Liver (tissue), 9 donors: Measurements from ENCODE around the gene COX15. TPM values are rescaled to one million over a fixed set of nuclear protein-coding genes. Genes with fewer than 3 reads are reported as not detected.

Source experiments
- DNase-seq: peaks from one replicate; pipeline ENCODE4 v3.0.0-alpha.2; 2017; ENCODE audit warnings: low spot score
- H3K27ac ChIP-seq, 2 donors: one replicate each; pipeline ENCODE4 v1.7.0; 2013; ENCODE audit warnings: inconsistent platforms in 2 of 2, low read length in 2 of 2, control low read depth in 1 of 2, low read depth in 1 of 2, mild to moderate bottlenecking in 1 of 2
- H3K27me3 ChIP-seq, 4 donors: one replicate each; pipeline versions ENCODE4 v1.6.1 to v1.7.0; 2013; ENCODE audit warnings: low read length in 3 of 4, inconsistent platforms in 1 of 4, mild to moderate bottlenecking in 1 of 4, moderate library complexity in 1 of 4; ENCODE audit not compliant: control insufficient read depth in 4 of 4, insufficient read depth in 4 of 4
- H3K36me3 ChIP-seq, 4 donors: one replicate each; pipeline versions ENCODE4 v1.6.1 to v1.7.0; 2013; ENCODE audit warnings: low read length in 3 of 4, mild to moderate bottlenecking in 3 of 4, low read depth in 1 of 4, moderate library complexity in 1 of 4; ENCODE audit not compliant: control insufficient read depth in 4 of 4, insufficient read depth in 3 of 4
- H3K4me1 ChIP-seq, 4 donors: one replicate each; pipeline versions ENCODE4 v1.6.1 to v1.7.0; 2013; ENCODE audit warnings: low read length in 3 of 4, mild to moderate bottlenecking in 3 of 4, moderate library complexity in 1 of 4; ENCODE audit not compliant: control insufficient read depth in 4 of 4, insufficient read depth in 4 of 4
- H3K4me3 ChIP-seq, 3 donors: one replicate each; pipeline versions ENCODE4 v1.6.1 to v1.7.0; 2013; ENCODE audit warnings: low read length in 3 of 3, control low read depth in 1 of 3, low read depth in 1 of 3, mild to moderate bottlenecking in 1 of 3
- H3K9ac ChIP-seq, 2 donors: one replicate each; pipeline ENCODE4 v1.7.0; 2013; ENCODE audit warnings: low read length in 2 of 2, mild to moderate bottlenecking in 2 of 2, moderate library complexity in 2 of 2, control low read depth in 1 of 2, low read depth in 1 of 2
- H3K9me3 ChIP-seq, 4 donors: one replicate each; pipeline versions ENCODE4 v1.6.1 to v1.7.0; 2013; ENCODE audit warnings: low read length in 3 of 4; ENCODE audit not compliant: control insufficient read depth in 4 of 4
- EGR1 ChIP-seq, 2 donors: IDR thresholded peaks; 2 replicates each; pipeline ENCODE4 v1.6.1; 2016 to 2018; ENCODE audit warnings: antibody characterized with exemption in 2 of 2, low read depth in 2 of 2
- FOXA1 ChIP-seq: IDR thresholded peaks from 2 replicates; pipeline ENCODE4 v1.6.1; 2016; ENCODE audit warnings: antibody characterized with exemption
- FOXA2 ChIP-seq: IDR thresholded peaks from 2 replicates; pipeline ENCODE4 v1.6.1; 2016; ENCODE audit warnings: antibody characterized with exemption
- HNF4A ChIP-seq, 2 donors: conservative IDR thresholded peaks; 2 replicates each; pipeline ENCODE4 v1.6.1; 2016; ENCODE audit warnings: antibody characterized with exemption in 2 of 2, mild to moderate bottlenecking in 2 of 2
- HNF4G ChIP-seq: IDR thresholded peaks from 2 replicates; pipeline ENCODE4 v1.6.1; 2016; ENCODE audit warnings: antibody characterized with exemption
- JUND ChIP-seq, 2 donors: IDR thresholded peaks; 2 replicates each; pipeline ENCODE4 v1.6.1; 2016; ENCODE audit warnings: antibody characterized with exemption in 2 of 2
- NR2F2 ChIP-seq: IDR thresholded peaks from 2 replicates; pipeline ENCODE4 v1.6.1; 2016; ENCODE audit warnings: antibody characterized with exemption
- RAD21 ChIP-seq, 2 donors: IDR thresholded peaks; 2 replicates each; pipeline ENCODE4 v1.6.1; 2016; ENCODE audit warnings: antibody characterized with exemption in 2 of 2, mild to moderate bottlenecking in 2 of 2
- RXRA ChIP-seq, 2 donors: IDR thresholded peaks; 2 replicates each; pipeline ENCODE4 v1.6.1; 2017 to 2018; ENCODE audit warnings: antibody characterized with exemption in 2 of 2, mild to moderate bottlenecking in 1 of 2
- SP1 ChIP-seq: IDR thresholded peaks from 2 replicates; pipeline ENCODE4 v1.6.1; 2018; ENCODE audit warnings: antibody characterized with exemption, mild to moderate bottlenecking
- YY1 ChIP-seq: IDR thresholded peaks from 2 replicates; pipeline ENCODE4 v1.6.1; 2016; ENCODE audit warnings: antibody characterized with exemption, mild to moderate bottlenecking
- WGBS: extraction: QIAGEN DNeasy Blood & Tissue Kit; methylation state at CpG from one replicate; pipeline ENCODE4 v1.1.7; 2013; 5-methylcytosine and 5-hydroxymethylcytosine counted together
- polyA plus RNA-seq, 2 donors: library from polyadenylated mRNA; stranded (reverse) in 1 of 2; unstranded in 1 of 2; fragments of 200-250 nt in 1 of 2; fragments of >200 nt in 1 of 2; fragmentation: Nextera tagmentation in 1 of 2; extraction: Ambion mirVana in 1 of 2; gene quantifications; one replicate each; pipeline versions ENCODE4 v1.2.1 to v1.2.3, GENCODE V29; 2013 to 2015
- total RNA-seq, 2 donors: library from RNA; depleted of rRNA; stranded (reverse); fragments of >200 nt; gene quantifications; one replicate each; pipeline ENCODE4 v1.2.3, GENCODE V29; 2014
- TF ChIP-seq, protein P1 (sequence below): IDR thresholded peaks from 2 replicates; pipeline ENCODE4 v1.6.1; 2016; ENCODE audit warnings: antibody characterized with exemption
- TF ChIP-seq, protein P2 (sequence below): IDR thresholded peaks from 2 replicates; pipeline ENCODE4 v1.6.1; 2016; ENCODE audit warnings: antibody characterized with exemption
- TF ChIP-seq, protein P3 (sequence below): IDR thresholded peaks from 2 replicates; pipeline ENCODE4 v1.6.1; 2016; ENCODE audit warnings: antibody characterized with exemption, mild to moderate bottlenecking
- TF ChIP-seq, protein P4 (sequence below): fragments of 150-350 bp; IDR thresholded peaks from 2 replicates; pipeline ENCODE4 v1.5.1; 2017; ENCODE audit warnings: improper control_type of control experiment, low read depth, low read length; ENCODE audit not compliant: missing input control
- donor health status: healthy.
- donor health status: healthy.
- donor health status: healthy.
- donor health status: healthy.
- donor health status: healthy.

Gene COX15
- total and polyA plus RNA-seq, 4 donors, result 13.4 to 25.2 (median 20.8) TPM

DNA sequence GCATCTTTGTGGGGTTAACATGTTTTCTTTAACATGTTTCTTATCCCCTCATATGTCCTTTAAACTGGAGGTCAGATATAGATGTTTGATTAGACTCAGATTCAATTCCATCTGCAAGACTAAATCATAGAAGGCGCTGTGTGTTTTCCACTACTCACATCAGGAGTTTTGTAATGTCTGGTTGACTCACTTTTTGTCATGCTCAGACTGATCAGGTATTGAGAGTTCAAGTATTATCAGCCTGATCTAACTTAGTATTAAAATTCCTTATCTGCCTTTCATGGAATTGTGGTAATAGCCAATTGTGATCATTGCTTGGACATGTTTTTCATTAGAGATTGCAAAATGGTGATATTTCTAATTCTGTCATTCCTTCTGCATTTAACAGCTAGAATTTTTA lies 42.5 kb downstream of the COX15 start (continued):
- TF ChIP-seq NR2F2 (no peak), YY1 (no peak)

DNA sequence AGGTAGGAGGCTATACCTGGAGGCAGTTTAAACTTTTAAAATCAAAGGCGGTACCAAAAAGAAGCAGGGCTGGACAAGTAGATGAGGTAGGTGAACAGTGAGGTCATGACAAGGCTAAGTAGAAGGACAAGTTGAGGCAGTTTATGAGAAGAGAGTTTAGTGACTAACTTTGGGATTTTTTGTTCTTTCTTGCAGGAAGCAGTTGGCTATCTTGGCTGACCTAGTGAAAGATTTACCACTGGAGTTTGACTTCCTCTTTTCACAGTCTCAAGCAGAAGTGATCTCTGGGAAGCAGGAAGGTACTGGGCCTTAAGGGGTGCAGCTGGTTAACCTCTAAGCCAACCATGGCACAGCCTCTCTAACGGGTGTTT lies 46.3 kb downstream of the COX15 start:
- no peak for DNase-seq
- Histone ChIP-seq H3K36me3 (peaks cover 0 to 17% (median 3%) of the 10 kb centered on the region in 4 donors), H3K4me1 (peaks cover 0 to 9% (median 3%) of the 10 kb centered on the region in 4 donors), H3K4me3 (no peak overlapping the region), H3K9ac (no peak overlapping the region), H3K9me3 (no peaks in the 10 kb centered on the region), H3K27ac (no peak overlapping the region), H3K27me3 (no peaks in the 10 kb centered on the region)
- TF ChIP-seq, protein P1, sequence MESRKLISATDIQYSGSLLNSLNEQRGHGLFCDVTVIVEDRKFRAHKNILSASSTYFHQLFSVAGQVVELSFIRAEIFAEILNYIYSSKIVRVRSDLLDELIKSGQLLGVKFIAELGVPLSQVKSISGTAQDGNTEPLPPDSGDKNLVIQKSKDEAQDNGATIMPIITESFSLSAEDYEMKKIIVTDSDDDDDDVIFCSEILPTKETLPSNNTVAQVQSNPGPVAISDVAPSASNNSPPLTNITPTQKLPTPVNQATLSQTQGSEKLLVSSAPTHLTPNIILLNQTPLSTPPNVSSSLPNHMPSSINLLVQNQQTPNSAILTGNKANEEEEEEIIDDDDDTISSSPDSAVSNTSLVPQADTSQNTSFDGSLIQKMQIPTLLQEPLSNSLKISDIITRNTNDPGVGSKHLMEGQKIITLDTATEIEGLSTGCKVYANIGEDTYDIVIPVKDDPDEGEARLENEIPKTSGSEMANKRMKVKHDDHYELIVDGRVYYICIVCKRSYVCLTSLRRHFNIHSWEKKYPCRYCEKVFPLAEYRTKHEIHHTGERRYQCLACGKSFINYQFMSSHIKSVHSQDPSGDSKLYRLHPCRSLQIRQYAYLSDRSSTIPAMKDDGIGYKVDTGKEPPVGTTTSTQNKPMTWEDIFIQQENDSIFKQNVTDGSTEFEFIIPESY, result no peak
- TF ChIP-seq SP1 (no peak), YY1 (no peak), RXRA (IDR thresholded peaks at IDR 0.05) (no peak), HNF4A (conservative IDR thresholded peaks at IDR 0.05) (no peak), RAD21 (IDR thresholded peaks at IDR 0.05) (no peak), FOXA2 (no peak), FOXA1 (no peak)
- TF ChIP-seq, protein P2, sequence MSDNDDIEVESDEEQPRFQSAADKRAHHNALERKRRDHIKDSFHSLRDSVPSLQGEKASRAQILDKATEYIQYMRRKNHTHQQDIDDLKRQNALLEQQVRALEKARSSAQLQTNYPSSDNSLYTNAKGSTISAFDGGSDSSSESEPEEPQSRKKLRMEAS, result no peak
- TF ChIP-seq, protein P3, sequence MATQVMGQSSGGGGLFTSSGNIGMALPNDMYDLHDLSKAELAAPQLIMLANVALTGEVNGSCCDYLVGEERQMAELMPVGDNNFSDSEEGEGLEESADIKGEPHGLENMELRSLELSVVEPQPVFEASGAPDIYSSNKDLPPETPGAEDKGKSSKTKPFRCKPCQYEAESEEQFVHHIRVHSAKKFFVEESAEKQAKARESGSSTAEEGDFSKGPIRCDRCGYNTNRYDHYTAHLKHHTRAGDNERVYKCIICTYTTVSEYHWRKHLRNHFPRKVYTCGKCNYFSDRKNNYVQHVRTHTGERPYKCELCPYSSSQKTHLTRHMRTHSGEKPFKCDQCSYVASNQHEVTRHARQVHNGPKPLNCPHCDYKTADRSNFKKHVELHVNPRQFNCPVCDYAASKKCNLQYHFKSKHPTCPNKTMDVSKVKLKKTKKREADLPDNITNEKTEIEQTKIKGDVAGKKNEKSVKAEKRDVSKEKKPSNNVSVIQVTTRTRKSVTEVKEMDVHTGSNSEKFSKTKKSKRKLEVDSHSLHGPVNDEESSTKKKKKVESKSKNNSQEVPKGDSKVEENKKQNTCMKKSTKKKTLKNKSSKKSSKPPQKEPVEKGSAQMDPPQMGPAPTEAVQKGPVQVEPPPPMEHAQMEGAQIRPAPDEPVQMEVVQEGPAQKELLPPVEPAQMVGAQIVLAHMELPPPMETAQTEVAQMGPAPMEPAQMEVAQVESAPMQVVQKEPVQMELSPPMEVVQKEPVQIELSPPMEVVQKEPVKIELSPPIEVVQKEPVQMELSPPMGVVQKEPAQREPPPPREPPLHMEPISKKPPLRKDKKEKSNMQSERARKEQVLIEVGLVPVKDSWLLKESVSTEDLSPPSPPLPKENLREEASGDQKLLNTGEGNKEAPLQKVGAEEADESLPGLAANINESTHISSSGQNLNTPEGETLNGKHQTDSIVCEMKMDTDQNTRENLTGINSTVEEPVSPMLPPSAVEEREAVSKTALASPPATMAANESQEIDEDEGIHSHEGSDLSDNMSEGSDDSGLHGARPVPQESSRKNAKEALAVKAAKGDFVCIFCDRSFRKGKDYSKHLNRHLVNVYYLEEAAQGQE, result no peak
- 83% methylated on average over 2 of the region's 2 CpGs for WGBS

DNA sequence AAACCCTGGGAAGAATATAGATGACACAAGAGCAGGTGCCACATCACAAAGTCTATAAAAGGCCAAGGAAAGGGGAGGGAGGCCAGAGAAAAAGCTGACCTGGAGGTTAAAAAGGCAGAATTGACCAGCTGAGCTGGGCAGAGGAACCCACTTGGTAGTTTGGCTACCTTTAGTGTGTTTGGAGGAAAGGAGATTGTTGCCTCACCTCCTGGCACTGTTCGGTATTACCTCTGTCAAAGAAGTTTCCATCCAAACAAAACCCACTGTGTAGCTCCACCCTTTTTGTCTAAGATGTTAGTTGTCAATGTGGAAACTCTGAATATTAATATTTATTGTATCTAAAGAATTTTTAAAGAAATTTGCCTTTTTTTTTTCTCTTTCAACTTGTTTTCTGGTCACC lies 49.2 kb downstream of the COX15 start:
- peaks cover 0 to 25% (median 12%) of the 10 kb centered on the region in 4 donors for H3K36me3 ChIP-seq
- WGBS, result 30% methylated on average over 1 of the region's 1 CpG
- peaks cover 0 to 9% (median 3%) of the 10 kb centered on the region in 4 donors for H3K4me1 ChIP-seq
- no peak overlapping the region for H3K9ac ChIP-seq
- H3K9me3 ChIP-seq, result no peaks in the 10 kb centered on the region
- H3K27me3 ChIP-seq, result no peaks in the 10 kb centered on the region
- no peak for DNase-seq
- peak overlapping the region; percentile 46 to 64 for H3K27ac ChIP-seq
- TF ChIP-seq EGR1 (IDR thresholded peaks at IDR 0.05; ENCODE audit: low read depth in 2 of 2) (peak in 1 of 2 donors; percentile 23), RXRA (IDR thresholded peaks at IDR 0.05) (peak in 1 of 2 donors; percentile 30), SP1 (no peak), YY1 (no peak), RAD21 (IDR thresholded peaks at IDR 0.05) (peak; percentile 58 to 73), JUND (IDR thresholded peaks at IDR 0.05) (no peak), HNF4G (no peak), FOXA1 (no peak), HNF4A (conservative IDR thresholded peaks at IDR 0.05) (peak; percentile 28)
- TF ChIP-seq, protein P4, sequence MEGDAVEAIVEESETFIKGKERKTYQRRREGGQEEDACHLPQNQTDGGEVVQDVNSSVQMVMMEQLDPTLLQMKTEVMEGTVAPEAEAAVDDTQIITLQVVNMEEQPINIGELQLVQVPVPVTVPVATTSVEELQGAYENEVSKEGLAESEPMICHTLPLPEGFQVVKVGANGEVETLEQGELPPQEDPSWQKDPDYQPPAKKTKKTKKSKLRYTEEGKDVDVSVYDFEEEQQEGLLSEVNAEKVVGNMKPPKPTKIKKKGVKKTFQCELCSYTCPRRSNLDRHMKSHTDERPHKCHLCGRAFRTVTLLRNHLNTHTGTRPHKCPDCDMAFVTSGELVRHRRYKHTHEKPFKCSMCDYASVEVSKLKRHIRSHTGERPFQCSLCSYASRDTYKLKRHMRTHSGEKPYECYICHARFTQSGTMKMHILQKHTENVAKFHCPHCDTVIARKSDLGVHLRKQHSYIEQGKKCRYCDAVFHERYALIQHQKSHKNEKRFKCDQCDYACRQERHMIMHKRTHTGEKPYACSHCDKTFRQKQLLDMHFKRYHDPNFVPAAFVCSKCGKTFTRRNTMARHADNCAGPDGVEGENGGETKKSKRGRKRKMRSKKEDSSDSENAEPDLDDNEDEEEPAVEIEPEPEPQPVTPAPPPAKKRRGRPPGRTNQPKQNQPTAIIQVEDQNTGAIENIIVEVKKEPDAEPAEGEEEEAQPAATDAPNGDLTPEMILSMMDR, result peak; percentile 29
- TF ChIP-seq, protein P2, result no peak
- no peak overlapping the region for H3K4me3 ChIP-seq
